GM21390 (cell line): ENCODE data around the gene ZNF775.

ENCODE experiments used
- ATAC-seq: cut with Tn5 transposase; IDR thresholded peaks from one replicate; pipeline ENCODE4 v1.9.1; 2021; ENCODE audit not compliant: unreplicated experiment

Gene ZNF775

GRCh38 chr7:150345012-150345411 lies 34.1 kb upstream of the ZNF775 start:
- ATAC-seq, result no peak

- ATAC-seq, result no peak
These were observed 32.2 kb upstream of the ZNF775 start for GRCh38 chr7:150346922-150347321.

- ATAC-seq, result no peak
These were observed 27.4 kb upstream of the ZNF775 start for GRCh38 chr7:150351587-150352194.

- no peak for ATAC-seq
These were observed 23.5 kb upstream of the ZNF775 start for GRCh38 chr7:150355666-150356059.

GRCh38 chr7:150356265-150356897 lies 22.7 kb upstream of the ZNF775 start:
- ATAC-seq, result no peak

GRCh38 chr7:150357270-150357669 lies 21.9 kb upstream of the ZNF775 start:
- no peak for ATAC-seq

- ATAC-seq, result no peak
These were observed 21.2 kb upstream of the ZNF775 start for GRCh38 chr7:150357771-150358427.

- no peak for ATAC-seq
These were observed 20.7 kb upstream of the ZNF775 start for GRCh38 chr7:150358433-150358832.

- no peak for ATAC-seq
These were observed 20.0 kb upstream of the ZNF775 start for GRCh38 chr7:150358988-150359621.

- ATAC-seq, result no peak
These were observed 19.3 kb upstream of the ZNF775 start for GRCh38 chr7:150359622-150360362.

- ATAC-seq, result no peak
These were observed 18.6 kb upstream of the ZNF775 start for GRCh38 chr7:150360363-150361058.

- no peak for ATAC-seq
These were observed 17.7 kb upstream of the ZNF775 start for GRCh38 chr7:150361402-150361801.

GRCh38 chr7:150361807-150362621 lies 17.1 kb upstream of the ZNF775 start:
- no peak for ATAC-seq

- ATAC-seq, result no peak
These were observed 15.8 kb upstream of the ZNF775 start for GRCh38 chr7:150363370-150363769.

GRCh38 chr7:150363872-150364271 lies 15.3 kb upstream of the ZNF775 start:
- ATAC-seq, result no peak

- no peak for ATAC-seq
These were observed 13.9 kb upstream of the ZNF775 start for GRCh38 chr7:150365194-150365593.

- ATAC-seq, result no peak
These were observed 13.3 kb upstream of the ZNF775 start for GRCh38 chr7:150365673-150366398.

- no peak for ATAC-seq
These were observed 11.4 kb upstream of the ZNF775 start for GRCh38 chr7:150367677-150368095.
